SK-N-MC (cell line): ENCODE data around the gene NMS.

Source experiments
- DNase-seq: peaks from one replicate; pipeline ENCODE4 v3.0.0-alpha.2; 2011; ENCODE audit warnings: low read depth, low spot score
- H3K27ac ChIP-seq: fragments of 200-600 bp; sonication (generic); 2 replicates; pipeline ENCODE4 v1.5.1; 2016; ENCODE audit warnings: mixed run types
- H3K36me3 ChIP-seq: fragments of 200-600 bp; sonication (generic); 2 replicates; pipeline ENCODE4 v1.6.1; 2017; ENCODE audit warnings: antibody characterized with exemption, low read length, mixed read lengths; ENCODE audit not compliant: insufficient read depth
- H3K4me3 ChIP-seq: fragments of 200-600 bp; sonication (generic); 2 replicates; pipeline ENCODE4 v1.5.1; 2016
- H3K9ac ChIP-seq: fragments of 200-600 bp; sonication (generic); 2 replicates; pipeline ENCODE4 v1.8.0; 2017; ENCODE audit warnings: mixed run types, mixed read lengths; ENCODE audit not compliant: insufficient read length
- H3K9me3 ChIP-seq: fragments of 200-600 bp; sonication (generic); 2 replicates; pipeline ENCODE4 v1.6.1; 2017; ENCODE audit warnings: low read depth, mild to moderate bottlenecking, antibody characterized with exemption, low read length, moderate library complexity, mixed read lengths
- EZH2 ChIP-seq: fragments of 200-600 bp; sonication (generic); IDR thresholded peaks from one replicate; pipeline ENCODE4 v1.6.1; 2017; ENCODE audit warnings: antibody characterized with exemption
- FOXP2 ChIP-seq: optimal IDR thresholded peaks from 2 replicates; pipeline ENCODE3; 2011; ENCODE audit warnings: mild to moderate bottlenecking, moderate library complexity; ENCODE audit not compliant: insufficient read depth; ENCODE audit errors: extremely low read length, control extremely low read depth
- POLR2AphosphoS5 ChIP-seq: IDR thresholded peaks from 2 replicates; pipeline ENCODE4 v1.6.1; 2012; ENCODE audit warnings: mild to moderate bottlenecking, low read depth, low read length, borderline replicate concordance

Gene NMS

DNA sequence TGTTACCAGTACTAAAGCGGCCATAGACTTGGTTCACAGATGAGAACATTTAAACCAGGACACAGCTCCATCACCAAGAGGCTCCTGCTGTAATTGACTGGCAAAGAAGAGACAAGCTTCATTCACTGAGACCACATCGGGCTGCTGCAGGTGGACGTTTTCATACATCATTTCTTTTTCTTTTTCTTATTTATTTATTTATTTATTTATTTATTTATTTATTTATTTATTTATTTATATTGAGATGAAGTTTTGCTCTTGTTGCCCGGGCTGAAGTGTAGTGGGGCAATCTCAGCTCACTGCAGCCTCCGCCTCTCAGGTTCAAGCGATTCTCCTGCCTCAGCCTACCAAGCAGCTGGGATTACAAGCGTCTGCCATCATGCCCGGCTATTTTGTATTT, 58.9 kb downstream of the NMS start:
- Histone ChIP-seq H3K9me3 (no peaks in the 10 kb centered on the region), H3K36me3 (no peaks in the 10 kb centered on the region), H3K9ac (no peak overlapping the region), H3K27ac (no peak overlapping the region), H3K4me3 (no peak overlapping the region)
- TF ChIP-seq FOXP2 (no peak), POLR2AphosphoS5 (no peak), EZH2 (no peak)
- DNase-seq, result no peak

DNA sequence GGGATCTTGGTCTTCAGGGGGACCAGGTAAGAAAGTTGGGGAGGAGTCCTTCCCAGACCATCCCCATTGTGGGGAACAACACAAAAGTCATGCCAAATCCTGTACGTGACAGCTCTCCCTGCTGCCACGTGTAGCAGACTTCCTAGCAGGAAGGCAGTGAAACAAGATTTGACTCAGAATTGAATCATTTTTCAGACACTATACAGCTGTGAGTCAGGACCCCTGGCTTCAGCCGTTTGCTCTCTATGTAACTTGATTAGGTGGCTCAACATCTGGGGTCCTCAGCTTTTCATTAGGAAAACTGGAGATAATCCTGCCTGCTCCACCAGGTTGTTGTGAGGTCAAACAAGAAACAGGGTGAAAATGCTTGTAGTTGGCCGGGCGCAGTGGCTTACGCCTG, 59.6 kb downstream of the NMS start:
- no peak for DNase-seq
- no peak for TF ChIP-seq POLR2AphosphoS5

More for the DNA sequence above, 59.6 kb downstream of the NMS start:
- no peaks in the 10 kb centered on the region for H3K36me3 ChIP-seq
- H3K9me3 ChIP-seq, result no peaks in the 10 kb centered on the region
- no peak overlapping the region for H3K9ac ChIP-seq
- H3K4me3 ChIP-seq, result no peak overlapping the region
- H3K27ac ChIP-seq, result no peak overlapping the region
